HG02763 (cell line): ENCODE measurements around the gene KCNK3.

ENCODE experiments used
- ATAC-seq: cut with Tn5 transposase; IDR thresholded peaks from one replicate; pipeline ENCODE4 v1.9.1; 2021; ENCODE audit warnings: mild to moderate bottlenecking, moderate library complexity; ENCODE audit not compliant: unreplicated experiment

KCNK3 gene

DNA sequence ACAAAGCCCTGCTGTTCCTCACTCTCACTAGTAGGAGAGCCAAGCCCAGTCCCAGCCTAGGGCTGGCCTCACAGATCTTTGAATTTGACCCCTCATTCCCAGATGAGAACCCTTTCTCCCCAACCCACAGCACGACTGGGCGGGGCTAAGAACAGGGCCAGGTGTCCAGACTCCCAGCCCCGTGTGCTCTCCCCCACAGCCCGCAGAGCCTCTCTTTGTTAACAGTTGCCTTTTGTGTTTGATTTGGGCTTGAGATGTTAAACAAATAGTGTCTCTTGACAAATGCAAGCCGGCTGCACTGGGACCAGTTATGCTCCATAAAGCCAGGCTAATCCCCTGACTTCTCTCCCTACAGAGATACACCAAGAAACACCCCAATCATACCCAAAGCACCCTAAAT is 4.7 kb upstream of the KCNK3 start:
- ATAC-seq = no peak

DNA sequence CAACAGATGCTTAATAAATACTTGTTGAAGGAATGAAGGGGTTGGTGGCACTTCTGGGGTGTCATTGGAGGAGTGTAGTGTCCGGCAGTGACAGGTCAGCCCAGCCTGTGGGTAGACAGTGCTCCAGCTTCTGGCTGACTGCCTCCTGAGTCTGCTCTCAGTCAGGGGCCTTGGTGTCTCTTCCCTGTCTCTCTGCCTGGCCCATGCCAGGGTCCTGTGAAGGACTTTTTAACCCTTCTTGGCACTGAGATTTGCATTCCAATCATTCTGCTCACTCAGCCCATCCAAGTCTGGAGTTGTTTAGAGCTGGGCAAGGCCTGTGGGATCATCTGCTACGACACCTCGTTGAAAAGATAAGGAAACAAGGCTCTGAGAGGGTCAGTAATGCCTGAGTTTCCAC is 1.4 kb upstream of the KCNK3 start:
- ATAC-seq = no peak

DNA sequence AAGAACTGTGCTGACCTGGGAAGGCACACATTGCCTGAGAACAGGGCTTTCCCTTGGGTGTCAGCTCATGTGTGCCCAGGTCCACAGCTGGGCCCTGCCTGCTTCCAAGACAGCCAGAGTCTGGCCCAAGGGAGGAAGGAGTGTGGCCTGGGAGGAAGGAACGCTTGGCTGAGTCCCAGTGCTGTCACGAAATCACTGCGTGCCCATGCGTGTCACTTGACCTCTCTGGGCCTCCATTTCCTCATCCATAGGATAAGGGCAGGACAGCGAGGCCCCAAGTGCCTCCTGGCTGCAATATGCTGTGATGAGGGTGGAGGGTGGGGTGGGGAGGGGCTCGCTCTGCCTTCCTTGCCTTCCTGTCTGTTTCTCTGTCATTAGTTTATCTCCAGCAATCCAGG is 642 bp upstream of the KCNK3 start:
- no peak for ATAC-seq

DNA sequence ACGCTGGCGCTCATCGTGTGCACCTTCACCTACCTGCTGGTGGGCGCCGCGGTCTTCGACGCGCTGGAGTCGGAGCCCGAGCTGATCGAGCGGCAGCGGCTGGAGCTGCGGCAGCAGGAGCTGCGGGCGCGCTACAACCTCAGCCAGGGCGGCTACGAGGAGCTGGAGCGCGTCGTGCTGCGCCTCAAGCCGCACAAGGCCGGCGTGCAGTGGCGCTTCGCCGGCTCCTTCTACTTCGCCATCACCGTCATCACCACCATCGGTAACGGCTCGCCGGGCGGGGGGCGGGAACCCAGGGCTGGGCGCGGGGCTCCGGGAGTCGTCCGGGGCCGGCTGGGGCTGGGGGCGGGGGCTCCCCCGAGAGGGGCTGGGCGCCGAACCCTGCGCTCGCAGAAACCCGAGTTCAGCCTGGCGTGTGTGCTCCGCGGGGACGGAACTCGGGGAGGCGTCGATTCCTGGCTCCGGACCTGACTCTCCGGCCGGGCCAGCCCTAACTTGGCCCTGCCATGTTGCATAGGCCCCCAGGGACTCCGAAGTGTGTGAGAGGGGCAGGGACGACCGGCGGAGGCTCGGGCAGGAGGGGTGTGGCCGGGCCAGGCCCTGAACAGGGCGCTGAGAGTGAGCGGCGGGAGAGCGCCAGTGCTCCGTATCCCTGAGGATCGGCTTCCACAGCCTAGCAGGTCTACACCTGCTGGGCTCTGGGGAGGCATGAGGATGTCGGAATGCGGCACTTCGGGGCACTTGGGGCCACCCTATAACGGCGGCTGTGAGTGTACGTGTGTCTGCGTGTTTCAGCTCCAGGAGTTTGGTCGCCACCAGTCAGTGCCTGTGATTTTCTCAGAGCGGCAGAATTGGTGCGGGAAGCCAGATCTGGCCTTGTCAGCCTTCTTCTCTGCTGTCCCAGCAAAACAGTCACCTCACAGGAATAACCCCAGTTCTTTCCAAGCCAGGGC is 651 bp downstream of the KCNK3 start:
- ATAC-seq = no peak

DNA sequence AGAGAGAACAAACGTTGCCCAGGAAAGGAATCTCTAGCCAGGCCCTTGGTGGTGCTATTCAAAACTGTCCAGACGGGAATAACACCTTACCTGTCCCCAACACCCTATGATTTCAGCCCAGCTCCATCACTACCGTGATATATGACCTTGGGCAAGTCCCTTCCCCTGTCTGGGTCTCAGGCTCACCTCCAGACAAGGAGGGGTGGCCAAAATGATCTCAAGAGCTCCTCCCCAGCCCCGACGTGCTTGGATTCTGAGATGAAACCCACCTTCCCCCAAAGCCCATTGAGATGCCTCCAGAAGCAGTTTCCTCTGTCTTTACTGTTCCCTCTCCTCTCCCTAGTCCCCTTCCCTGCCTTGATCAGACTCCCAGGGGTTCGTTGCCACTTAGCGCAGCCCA is 1.5 kb downstream of the KCNK3 start:
- no peak for ATAC-seq

DNA sequence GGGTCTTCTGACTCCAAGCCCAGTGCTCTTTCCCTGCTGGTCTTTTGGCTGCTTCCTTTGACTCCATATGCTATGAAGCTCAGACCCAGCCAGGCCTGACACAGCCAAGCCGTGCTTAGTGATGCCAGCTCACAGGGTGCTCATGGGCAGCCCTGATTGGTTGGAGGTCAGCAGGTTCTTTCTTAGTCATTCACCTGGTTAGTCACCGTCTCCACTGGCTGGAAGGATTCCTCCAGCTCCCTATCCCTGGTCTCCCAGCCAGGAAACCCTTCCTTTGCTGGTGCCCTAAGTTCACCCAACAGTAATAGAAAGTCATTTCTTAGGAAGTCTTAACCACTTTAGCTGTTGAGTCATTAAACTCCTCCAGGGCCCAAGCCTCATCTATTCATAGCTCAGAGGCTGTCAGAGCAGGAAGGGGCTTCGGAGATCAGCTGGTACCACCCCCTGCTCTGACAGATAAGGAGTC is 3.9 kb downstream of the KCNK3 start:
- ATAC-seq = no peak

DNA sequence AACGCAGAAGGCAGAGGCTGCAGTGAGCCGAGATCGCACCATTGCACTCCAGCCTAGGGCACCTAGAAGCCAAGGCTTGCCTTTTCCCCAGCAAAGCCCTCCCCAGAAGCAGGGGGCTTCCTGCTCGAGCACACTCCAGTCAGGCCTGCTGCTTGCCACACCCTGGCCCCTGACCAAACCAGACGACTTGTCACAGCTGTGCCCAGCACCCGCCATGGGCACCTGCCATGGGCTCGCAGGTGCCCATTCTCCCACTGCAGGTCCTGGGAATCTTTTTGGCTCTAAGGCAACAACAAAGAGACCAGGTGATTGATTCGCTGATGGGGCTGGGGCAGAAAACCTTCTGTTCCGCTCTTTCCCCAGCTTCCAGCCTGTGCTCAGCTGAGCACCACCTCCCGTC is 4.9 kb downstream of the KCNK3 start:
- ATAC-seq = no peak

DNA sequence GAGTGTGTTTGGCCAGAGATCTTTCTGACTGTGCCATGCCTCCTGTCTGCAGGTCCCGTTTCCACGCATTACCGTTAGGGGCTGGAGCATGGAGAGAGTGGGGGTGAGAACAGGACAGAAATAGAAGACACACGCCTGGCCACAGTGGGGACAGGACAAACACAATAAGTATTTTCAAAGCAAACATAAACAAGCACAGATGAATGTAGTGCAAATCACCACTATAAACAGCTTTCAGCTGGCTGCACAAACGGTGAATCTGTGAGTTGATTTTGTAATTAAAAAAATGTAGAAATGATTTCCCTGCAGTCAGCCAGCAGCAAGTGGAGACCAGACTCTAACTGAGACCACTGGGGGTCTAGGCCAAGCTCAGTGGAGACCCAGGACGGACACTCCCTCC is 6.8 kb downstream of the KCNK3 start:
- no peak for ATAC-seq

DNA sequence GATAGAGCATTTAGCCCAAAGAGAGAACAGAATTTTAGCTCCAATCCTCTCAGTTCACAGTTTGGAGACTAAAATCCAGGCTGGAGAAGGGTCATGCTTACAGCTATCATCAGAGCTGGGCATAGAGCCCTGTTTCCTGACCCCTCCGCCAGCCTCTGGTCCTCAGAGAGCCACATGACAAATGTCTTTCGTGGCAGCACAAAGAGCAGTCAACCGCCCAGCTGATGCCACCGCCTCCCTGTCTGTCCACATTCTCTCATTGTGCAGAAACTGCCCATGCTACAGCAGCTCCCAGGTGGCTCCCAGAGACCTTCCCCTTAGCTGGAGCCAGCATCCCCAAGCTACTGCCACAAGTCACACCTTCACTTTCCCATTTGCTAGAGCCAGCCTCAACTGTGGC is 7.6 kb downstream of the KCNK3 start:
- ATAC-seq = no peak

DNA sequence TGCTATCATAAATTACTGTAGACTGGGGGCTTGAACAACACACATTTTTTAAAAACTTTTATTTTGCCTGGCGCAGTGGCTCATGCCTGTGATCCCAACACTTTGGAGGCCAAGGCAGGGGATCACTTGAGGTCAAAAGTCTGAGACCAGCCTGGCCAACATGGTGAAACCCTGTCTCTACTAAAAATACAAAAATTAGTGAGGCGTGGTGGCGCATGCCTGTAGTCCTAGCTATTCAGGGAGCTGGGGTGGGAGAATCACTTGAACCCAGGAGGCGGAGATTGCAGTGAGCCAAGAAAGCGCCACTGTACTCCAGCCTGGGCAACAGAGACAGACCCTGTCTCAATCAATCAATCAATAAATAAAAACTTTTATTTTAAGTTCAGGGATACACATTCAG is 9.1 kb downstream of the KCNK3 start:
- ATAC-seq = no peak

DNA sequence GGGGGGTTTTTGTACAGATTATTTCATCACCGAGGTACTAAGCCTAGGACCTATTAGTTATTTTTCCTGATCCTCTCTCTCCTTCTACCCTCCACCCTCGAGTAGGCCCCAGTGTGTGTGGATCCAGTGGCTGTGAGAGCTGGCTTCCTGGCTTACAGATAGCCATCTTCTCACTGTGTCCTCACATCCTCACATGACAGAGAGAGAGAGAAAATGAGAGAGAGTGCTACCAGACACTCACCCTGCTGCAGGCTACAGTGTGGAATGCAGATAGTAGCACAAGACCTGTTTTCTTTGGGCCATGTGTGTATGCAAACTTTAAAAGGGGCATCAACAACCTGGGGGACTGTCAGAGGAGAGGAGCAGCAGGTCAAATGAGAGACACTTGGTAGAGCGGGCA is 9.5 kb downstream of the KCNK3 start:
- no peak for ATAC-seq

DNA sequence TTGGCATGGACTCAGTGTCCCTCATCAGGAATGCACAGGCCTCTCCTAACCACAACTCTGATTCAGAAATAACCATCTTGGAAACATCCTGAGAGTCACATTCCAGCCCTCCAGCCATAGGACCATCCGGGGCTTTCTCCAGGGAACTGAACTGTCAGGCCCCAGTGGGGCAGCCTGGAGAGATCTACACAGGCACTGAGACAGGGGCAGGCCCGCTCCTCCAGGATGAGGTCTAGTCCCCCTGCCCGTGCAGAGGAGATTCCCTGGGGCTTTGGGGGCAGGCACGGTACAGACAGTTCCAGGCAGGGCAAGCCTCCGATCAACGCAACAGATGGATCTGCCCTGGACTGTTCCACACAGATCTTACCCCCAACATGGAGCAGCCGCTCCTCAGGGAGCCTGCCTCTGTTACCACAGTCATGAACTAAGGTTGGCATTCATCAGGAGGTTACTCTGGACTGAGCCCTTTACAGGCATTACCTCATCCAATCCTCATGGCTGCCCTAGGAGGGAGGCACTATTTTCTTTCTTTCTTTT is 12.0 kb downstream of the KCNK3 start:
- no peak for ATAC-seq

DNA sequence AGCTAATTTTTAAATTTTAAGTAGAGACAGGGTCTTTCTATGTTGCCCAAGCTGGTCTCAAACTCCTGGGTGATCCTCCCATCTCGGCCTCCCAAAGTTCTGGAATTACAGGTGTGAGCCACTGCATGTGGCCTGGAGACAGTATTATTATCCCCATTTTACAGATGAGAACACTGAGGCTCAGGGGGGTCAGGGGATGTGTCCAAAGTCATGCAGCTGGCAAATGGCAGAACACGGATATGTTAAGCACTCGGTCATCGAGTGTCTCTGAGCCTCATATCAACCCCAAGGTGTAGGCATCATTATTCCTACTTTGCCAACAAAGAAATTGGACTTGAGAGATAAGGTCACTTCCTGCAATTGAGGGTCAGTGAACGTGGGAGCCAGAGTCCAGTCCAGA is 12.6 kb downstream of the KCNK3 start:
- no peak for ATAC-seq

DNA sequence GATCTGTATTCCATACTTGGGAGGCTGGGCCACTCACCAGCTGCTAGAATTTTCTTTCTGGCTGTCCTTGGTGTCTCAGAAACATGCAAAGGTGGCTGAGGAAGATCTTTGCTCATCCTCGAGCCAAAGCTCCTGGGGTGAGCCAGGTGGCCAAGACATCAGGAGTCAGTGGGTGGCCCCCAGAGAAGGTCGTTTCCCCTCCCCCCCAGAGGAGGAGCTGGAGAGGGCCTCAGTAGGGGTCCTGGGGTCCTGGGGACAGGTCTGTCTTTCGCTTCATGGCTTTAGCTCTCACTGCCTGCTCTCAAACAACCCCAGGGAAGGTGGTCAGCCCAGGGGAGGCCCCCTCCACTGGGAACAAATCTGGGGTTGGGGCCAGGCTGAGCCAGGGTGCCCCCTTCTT is 13.6 kb downstream of the KCNK3 start:
- no peak for ATAC-seq

DNA sequence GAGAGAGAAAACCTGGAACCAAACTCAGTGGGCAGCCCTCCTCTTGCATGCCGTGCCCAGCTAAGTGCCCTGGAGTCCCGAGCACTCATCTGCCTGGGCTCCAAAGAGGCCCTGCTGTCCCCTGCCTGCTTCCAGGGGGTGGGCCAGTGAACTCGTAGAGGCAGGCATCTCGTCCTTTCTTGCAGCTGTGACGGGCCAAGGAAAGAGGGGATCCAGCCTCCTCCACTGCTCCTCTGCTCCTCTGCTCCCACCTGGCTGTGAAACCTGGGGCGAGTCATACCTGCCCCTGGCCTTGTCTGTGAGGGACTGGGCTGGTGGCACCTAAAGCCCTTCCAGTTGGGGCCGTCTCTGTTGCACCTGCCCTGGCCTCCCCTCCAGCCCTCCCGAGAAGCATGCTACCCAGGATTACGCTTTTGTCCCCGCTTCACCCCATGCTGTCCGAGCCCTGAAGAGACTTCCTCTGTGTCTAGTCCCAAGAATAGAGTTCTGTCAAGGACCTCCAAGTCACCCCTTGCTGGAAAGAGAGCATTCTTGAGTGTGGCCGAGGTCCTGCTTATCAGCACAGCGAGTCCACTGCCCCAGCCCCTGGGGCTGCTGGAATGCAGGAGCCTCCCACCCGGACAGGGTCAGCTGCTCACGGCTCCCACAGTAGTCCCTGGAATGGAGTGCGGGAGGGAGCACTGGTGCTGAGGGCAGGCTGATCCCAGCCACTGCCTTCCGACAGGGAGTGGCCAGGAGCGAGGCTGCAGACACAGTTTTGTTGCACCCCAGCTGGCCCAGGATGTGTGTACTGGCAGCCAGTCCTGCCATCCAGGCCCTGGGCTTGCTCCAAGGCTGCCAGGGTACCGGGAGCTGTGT is 14.3 kb downstream of the KCNK3 start:
- ATAC-seq = no peak

DNA sequence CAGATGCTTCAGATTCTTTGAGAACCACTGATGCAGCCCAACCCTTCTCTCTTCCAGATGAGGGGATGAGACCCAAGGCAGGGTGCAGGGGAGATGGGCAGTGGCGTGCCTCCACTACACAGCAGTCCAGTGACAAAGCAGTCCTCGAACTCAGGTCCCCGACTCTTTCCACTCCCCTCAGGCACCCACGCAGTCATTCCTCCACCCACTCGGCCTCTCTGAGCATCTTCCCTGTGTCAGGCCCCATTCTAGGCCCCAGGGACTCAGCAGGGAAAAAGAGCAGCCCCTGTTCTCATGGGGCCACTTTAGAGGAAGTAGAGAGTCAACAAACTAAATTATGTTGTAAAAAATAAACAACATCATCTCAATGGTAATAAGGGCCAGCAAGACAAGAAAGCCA is 15.2 kb downstream of the KCNK3 start:
- ATAC-seq = no peak

DNA sequence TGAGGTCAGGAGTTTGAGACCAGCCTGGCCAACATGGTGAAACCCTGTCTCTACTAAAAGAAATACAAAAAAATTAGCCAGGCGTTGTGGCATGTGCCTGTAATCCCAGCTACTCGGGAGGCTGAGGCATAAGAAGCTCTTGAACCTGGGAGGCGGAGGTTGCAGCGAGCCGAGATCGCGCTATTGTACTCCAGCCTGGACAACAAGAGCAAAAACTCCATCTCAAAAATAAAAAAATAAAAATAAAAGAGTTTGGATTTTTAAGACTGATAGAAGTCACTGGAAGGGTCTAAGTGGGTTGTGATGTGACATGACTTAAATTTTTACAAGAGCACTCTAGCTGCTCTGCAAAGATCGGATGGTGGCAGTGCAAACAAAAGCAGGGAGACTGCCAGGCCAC is 15.9 kb downstream of the KCNK3 start:
- no peak for ATAC-seq

DNA sequence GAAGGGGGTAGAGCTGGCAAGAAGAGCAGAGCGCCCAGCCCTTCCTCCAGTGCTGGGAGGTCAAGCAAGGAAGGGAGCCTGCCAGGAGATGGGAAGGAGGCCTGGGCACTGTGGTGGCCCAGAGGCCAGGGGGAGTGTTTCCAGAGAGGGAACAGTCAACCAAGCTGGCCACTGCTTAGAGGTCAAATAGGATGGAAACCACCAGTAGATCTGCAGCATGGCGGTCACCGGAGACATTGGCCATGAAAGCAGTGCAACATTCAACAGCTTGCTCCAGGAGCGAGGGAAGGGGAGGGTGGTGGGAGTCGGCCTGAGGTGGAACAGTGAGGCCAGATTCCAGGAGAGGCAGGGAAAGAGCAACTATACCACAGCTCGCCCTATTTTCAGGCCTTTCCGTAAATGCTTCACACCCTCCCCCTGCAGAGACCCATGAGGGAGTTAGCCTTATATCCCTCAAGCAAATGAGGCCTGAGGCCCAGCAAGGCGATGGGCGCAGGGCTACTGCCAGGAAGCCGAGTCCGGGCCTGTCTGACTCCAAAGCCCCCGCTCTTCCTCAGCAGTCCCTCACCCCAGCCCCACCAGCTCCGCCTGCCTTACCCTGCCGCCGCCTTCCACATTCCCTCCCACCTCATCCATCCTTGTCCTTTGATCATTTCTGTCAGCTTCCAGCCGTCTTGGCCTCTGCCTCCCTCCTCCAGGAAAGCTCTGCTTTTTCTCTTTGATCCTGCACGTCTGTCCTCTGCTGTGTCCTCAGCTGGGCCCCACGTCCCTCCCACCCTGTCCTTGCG is 17.0 kb downstream of the KCNK3 start:
- no peak for ATAC-seq

DNA sequence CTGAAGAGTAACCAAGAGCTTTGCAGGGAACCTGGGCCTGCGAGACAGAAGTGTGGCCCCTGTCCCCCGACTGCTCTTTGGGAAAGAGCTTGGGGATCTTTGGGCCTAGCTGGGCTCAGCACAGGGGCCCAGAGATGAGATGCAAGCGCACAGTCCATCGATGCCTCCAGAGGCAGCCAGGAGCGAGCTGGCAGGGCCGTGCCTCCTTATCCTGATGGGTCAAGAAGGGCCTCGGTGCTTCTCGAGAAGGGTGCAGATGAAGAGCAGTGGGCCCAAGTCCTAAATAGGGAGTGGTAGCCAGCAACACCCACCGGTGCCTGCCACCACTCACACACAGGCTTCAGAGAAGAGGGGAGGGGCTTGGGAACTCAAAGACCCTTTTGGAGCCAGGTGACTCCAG is 17.6 kb downstream of the KCNK3 start:
- ATAC-seq = no peak

DNA sequence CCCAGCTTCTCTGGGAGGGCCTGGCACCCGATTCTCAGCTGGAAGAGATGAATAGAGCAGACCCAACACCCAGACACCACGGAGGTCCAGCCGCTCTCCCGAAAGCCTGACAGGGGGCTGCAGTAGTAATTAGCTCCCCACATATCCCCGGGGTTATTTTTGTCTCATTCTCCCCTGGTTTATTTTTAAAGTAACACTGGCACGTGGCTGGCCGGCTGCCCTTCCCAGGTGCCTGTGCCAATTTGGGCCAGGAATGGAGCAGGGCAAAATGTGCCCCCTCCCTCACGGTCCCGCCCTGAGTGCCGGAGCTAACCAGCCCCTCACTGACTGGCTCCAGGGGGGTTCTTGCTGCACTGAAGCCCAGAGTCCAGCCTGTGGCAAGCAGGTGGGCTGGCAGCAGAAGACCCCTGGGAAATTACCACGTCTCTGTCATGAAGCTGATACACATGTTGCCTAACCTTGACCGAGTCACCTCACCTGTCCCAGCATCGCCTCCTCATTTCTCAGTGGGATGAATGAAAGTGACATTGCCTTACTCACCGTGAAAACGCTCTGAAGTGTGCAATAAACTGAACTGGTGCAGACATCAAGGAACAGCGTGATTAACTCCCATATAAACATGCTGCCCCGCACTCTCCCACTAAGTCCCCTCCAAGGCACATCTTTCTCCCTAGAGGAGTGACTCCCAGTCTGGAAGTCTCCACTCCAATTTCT is 18.4 kb downstream of the KCNK3 start:
- ATAC-seq = no peak
